ENCODE results near the gene DICER1. TPM values are rescaled to one million over a fixed set of nuclear protein-coding genes. Genes with fewer than 3 reads are reported as not detected.

The DICER1 gene
- polyA plus RNA-seq, 6 donors from 2014 or later: 4.3 to 27.1 (median 17.5) TPM

GRCh38 chr14:95073947-95074346 is 83.4 kb downstream of the DICER1 start:
- Mint-ChIP-seq H3K27ac (no peak overlapping the region), H3K36me3 (no peaks in the 10 kb centered on the region), H3K4me3 (no peak overlapping the region), H3K27me3 (peaks cover 0 to 39% (median 18%) of the 10 kb centered on the region in 3 donors), H3K9me3 (peaks cover 0 to 15% (median 7%) of the 10 kb centered on the region in 7 donors), H3K4me1 (no peaks in the 10 kb centered on the region)
- DNase-seq (no peak), ATAC-seq (ENCODE audit: low read depth in 2 of 2) (no peak)

- Mint-ChIP-seq H3K27me3 (peaks cover 0 to 52% (median 25%) of the 10 kb centered on the region in 3 donors), H3K4me3 (no peak overlapping the region), H3K4me1 (no peaks in the 10 kb centered on the region), H3K36me3 (no peaks in the 10 kb centered on the region), H3K9me3 (peaks cover 0 to 16% (median 7%) of the 10 kb centered on the region in 7 donors), H3K27ac (no peak overlapping the region)
- ATAC-seq (ENCODE audit: low read depth in 2 of 2) (no peak), DNase-seq (no peak)
Measured at GRCh38 chr14:95072310-95072905, 84.9 kb downstream of the DICER1 start.

GRCh38 chr14:95071649-95072280 is 85.6 kb downstream of the DICER1 start:
- DNase-seq (no peak), ATAC-seq (ENCODE audit: low read depth in 2 of 2) (no peak)
- Mint-ChIP-seq H3K9me3 (peaks cover 0 to 16% (median 7%) of the 10 kb centered on the region in 7 donors), H3K27me3 (peaks cover 0 to 52% (median 25%) of the 10 kb centered on the region in 3 donors), H3K4me3 (peak overlapping the region in 1 of 8 donors; percentile 41), H3K27ac (no peak overlapping the region), H3K36me3 (no peaks in the 10 kb centered on the region), H3K4me1 (no peaks in the 10 kb centered on the region)

GRCh38 chr14:95070748-95071435 is 86.4 kb downstream of the DICER1 start:
- peaks cover 0 to 52% (median 17%) of the 10 kb centered on the region in 3 donors for H3K27me3 Mint-ChIP-seq
- H3K36me3 Mint-ChIP-seq: no peaks in the 10 kb centered on the region
- H3K27ac Mint-ChIP-seq: no peak overlapping the region
- DNase-seq (no peak), ATAC-seq (ENCODE audit: low read depth in 2 of 2) (no peak)
- no peak overlapping the region for H3K4me3 Mint-ChIP-seq
- no peaks in the 10 kb centered on the region for H3K4me1 Mint-ChIP-seq
- peaks cover 0 to 11% (median 5%) of the 10 kb centered on the region in 7 donors for H3K9me3 Mint-ChIP-seq

GRCh38 chr14:95069547-95069946 is 87.8 kb downstream of the DICER1 start:
- no peaks in the 10 kb centered on the region for H3K36me3 Mint-ChIP-seq
- H3K4me3 Mint-ChIP-seq: no peak overlapping the region
- H3K9me3 Mint-ChIP-seq: peaks cover 0 to 11% (median 5%) of the 10 kb centered on the region in 7 donors
- no peaks in the 10 kb centered on the region for H3K4me1 Mint-ChIP-seq
- DNase-seq (no peak), ATAC-seq (ENCODE audit: low read depth in 2 of 2) (no peak)
- peaks cover 0 to 53% (median 16%) of the 10 kb centered on the region in 3 donors for H3K27me3 Mint-ChIP-seq
- H3K27ac Mint-ChIP-seq: no peak overlapping the region

GRCh38 chr14:95069018-95069417 is 88.3 kb downstream of the DICER1 start:
- Mint-ChIP-seq H3K4me3 (no peak overlapping the region), H3K27me3 (peaks cover 5 to 59% (median 16%) of the 10 kb centered on the region in 3 donors), H3K36me3 (no peaks in the 10 kb centered on the region), H3K4me1 (no peaks in the 10 kb centered on the region), H3K27ac (no peak overlapping the region), H3K9me3 (peaks cover 0 to 11% (median 5%) of the 10 kb centered on the region in 7 donors)
- no peak for DNase-seq
- ATAC-seq (ENCODE audit: low read depth in 2 of 2): no peak

GRCh38 chr14:95068521-95068920 is 88.8 kb downstream of the DICER1 start:
- Mint-ChIP-seq H3K36me3 (no peaks in the 10 kb centered on the region), H3K27ac (no peak overlapping the region), H3K4me1 (no peaks in the 10 kb centered on the region), H3K9me3 (peaks cover 0 to 6% (median 1%) of the 10 kb centered on the region in 7 donors), H3K4me3 (no peak overlapping the region), H3K27me3 (peaks cover 5 to 57% (median 16%) of the 10 kb centered on the region in 3 donors)
- ATAC-seq (ENCODE audit: low read depth in 2 of 2): no peak
- no peak for DNase-seq

- ATAC-seq (ENCODE audit: low read depth in 2 of 2): no peak
- Mint-ChIP-seq H3K4me1 (no peaks in the 10 kb centered on the region), H3K9me3 (peaks cover 0 to 3% (median 0%) of the 10 kb centered on the region in 7 donors), H3K4me3 (no peak overlapping the region), H3K27me3 (peaks cover 5 to 52% (median 16%) of the 10 kb centered on the region in 3 donors), H3K36me3 (no peaks in the 10 kb centered on the region), H3K27ac (no peak overlapping the region)
- no peak for DNase-seq
Measured at GRCh38 chr14:95068080-95068479, 89.2 kb downstream of the DICER1 start.

GRCh38 chr14:95067526-95067925 is 89.8 kb downstream of the DICER1 start:
- Mint-ChIP-seq H3K4me3 (no peak overlapping the region), H3K27me3 (peaks cover 5 to 47% (median 16%) of the 10 kb centered on the region in 3 donors), H3K9me3 (peaks cover 0 to 2% (median 0%) of the 10 kb centered on the region in 7 donors), H3K4me1 (no peaks in the 10 kb centered on the region), H3K27ac (no peak overlapping the region), H3K36me3 (no peaks in the 10 kb centered on the region)
- DNase-seq: no peak
- ATAC-seq (ENCODE audit: low read depth in 2 of 2): no peak

GRCh38 chr14:95066427-95066986 is 90.8 kb downstream of the DICER1 start:
- Mint-ChIP-seq H3K4me1 (no peaks in the 10 kb centered on the region), H3K27ac (no peak overlapping the region), H3K4me3 (no peak overlapping the region), H3K27me3 (peaks cover 5 to 40% (median 16%) of the 10 kb centered on the region in 3 donors), H3K9me3 (peaks cover 0 to 2% (median 0%) of the 10 kb centered on the region in 7 donors), H3K36me3 (no peaks in the 10 kb centered on the region)
- no peak for DNase-seq
- no peak for ATAC-seq (ENCODE audit: low read depth in 2 of 2)

- ATAC-seq (ENCODE audit: low read depth in 2 of 2): no peak
- no peak for DNase-seq
- Mint-ChIP-seq H3K4me1 (no peaks in the 10 kb centered on the region), H3K27me3 (peaks cover 5 to 34% (median 11%) of the 10 kb centered on the region in 3 donors), H3K36me3 (no peaks in the 10 kb centered on the region), H3K27ac (no peak overlapping the region), H3K9me3 (peaks cover 0 to 2% (median 0%) of the 10 kb centered on the region in 7 donors), H3K4me3 (no peak overlapping the region)
Measured at GRCh38 chr14:95065411-95065810, 91.9 kb downstream of the DICER1 start.

- ATAC-seq (ENCODE audit: low read depth in 2 of 2) (no peak), DNase-seq (no peak)
- H3K4me3 Mint-ChIP-seq: no peak overlapping the region
- H3K36me3 Mint-ChIP-seq: no peaks in the 10 kb centered on the region
- peaks cover 0 to 2% (median 0%) of the 10 kb centered on the region in 7 donors for H3K9me3 Mint-ChIP-seq
- H3K27me3 Mint-ChIP-seq: peaks cover 5 to 28% (median 9%) of the 10 kb centered on the region in 3 donors
- H3K27ac Mint-ChIP-seq: peak overlapping the region in 1 of 6 donors; percentile 76
- H3K4me1 Mint-ChIP-seq: no peaks in the 10 kb centered on the region
Measured at GRCh38 chr14:95064734-95065133, 92.6 kb downstream of the DICER1 start.

- H3K9me3 Mint-ChIP-seq: peaks cover 0 to 2% (median 0%) of the 10 kb centered on the region in 7 donors
- peak overlapping the region in 1 of 6 donors; percentile 76 for H3K27ac Mint-ChIP-seq
- H3K4me1 Mint-ChIP-seq: no peaks in the 10 kb centered on the region
- peak overlapping the region in 1 of 8 donors; percentile 6 for H3K4me3 Mint-ChIP-seq
- DNase-seq: no peak
- no peaks in the 10 kb centered on the region for H3K36me3 Mint-ChIP-seq
- ATAC-seq (ENCODE audit: low read depth in 2 of 2): no peak
- H3K27me3 Mint-ChIP-seq: peaks cover 5 to 24% (median 9%) of the 10 kb centered on the region in 3 donors
Measured at GRCh38 chr14:95064256-95064655, 93.1 kb downstream of the DICER1 start.

Measured in naive B cell (primary cell).